Loucy (cell line): Measurements from ENCODE around the gene WNK2.
"Not testable (repeated sequence)": the region's sequence is repeated elsewhere in the genome, so short reads cannot be mapped to it uniquely, and the experiment has no call there.

Experiments used
- H2AFZ ChIP-seq: fragments of 200-600 bp; sonication (generic); 2 replicates; pipeline ENCODE4 v1.6.0; 2016; ENCODE audit warnings: antibody characterized with exemption, mild to moderate bottlenecking, low read length, moderate library complexity
- H3F3A ChIP-seq: fragments of 200-600 bp; 2 replicates; pipeline ENCODE4 v1.6.0; 2016; ENCODE audit warnings: antibody characterized with exemption, low read depth, mild to moderate bottlenecking
- H3K27me3 ChIP-seq: fragments of 200-600 bp; sonication (generic); 2 replicates; pipeline ENCODE4 v1.6.1; 2014; ENCODE audit warnings: low read length, mild to moderate bottlenecking; ENCODE audit not compliant: insufficient read depth, poor library complexity, severe bottlenecking
- H3K36me3 ChIP-seq: fragments of 200-600 bp; sonication (generic); 2 replicates; pipeline ENCODE4 v1.6.1; 2016; ENCODE audit warnings: low read length; ENCODE audit not compliant: insufficient read depth
- H3K4me1 ChIP-seq: fragments of 200-600 bp; sonication (generic); 2 replicates; pipeline ENCODE4 v1.5.1; 2014; ENCODE audit warnings: low read length, mild to moderate bottlenecking; ENCODE audit not compliant: insufficient read depth, poor library complexity, severe bottlenecking
- H3K4me2 ChIP-seq: fragments of 200-600 bp; sonication (generic); 2 replicates; pipeline ENCODE4 v1.6.0; 2014; ENCODE audit warnings: antibody characterized with exemption, low read length, low read depth, mild to moderate bottlenecking; ENCODE audit not compliant: poor library complexity, severe bottlenecking
- H3K4me3 ChIP-seq: fragments of 200-600 bp; sonication (generic); 2 replicates; pipeline ENCODE4 v1.5.1; 2014; ENCODE audit warnings: low read length, mild to moderate bottlenecking, mixed read lengths; ENCODE audit not compliant: poor library complexity, severe bottlenecking
- H3K79me2 ChIP-seq: fragments of 200-600 bp; sonication (generic); 2 replicates; pipeline ENCODE4 v1.6.1; 2014; ENCODE audit warnings: low read length; ENCODE audit not compliant: insufficient read depth
- H3K9ac ChIP-seq: fragments of 200-600 bp; sonication (generic); 2 replicates; pipeline ENCODE4 v1.6.0; 2014; ENCODE audit warnings: mild to moderate bottlenecking, low read depth, low read length, moderate library complexity; ENCODE audit not compliant: poor library complexity, severe bottlenecking
- H3K9me2 ChIP-seq: fragments of 200-600 bp; sonication (generic); replicated peaks from 2 replicates; pipeline ENCODE4 v1.6.1; 2016; ENCODE audit warnings: low read depth, low read length, mixed read lengths
- H3K9me3 ChIP-seq: fragments of 200-600 bp; sonication (generic); 2 replicates; pipeline ENCODE4 v1.6.1; 2014; ENCODE audit warnings: mild to moderate bottlenecking, antibody characterized with exemption, low read length, low read depth; ENCODE audit not compliant: insufficient read depth
- H4K20me1 ChIP-seq: fragments of 200-600 bp; sonication (generic); 2 replicates; pipeline ENCODE4 v1.6.0; 2014; ENCODE audit warnings: antibody characterized with exemption, low read length, mild to moderate bottlenecking; ENCODE audit not compliant: insufficient read depth, poor library complexity, severe bottlenecking
- CTCF ChIP-seq: fragments of 200-600 bp; sonication (generic); conservative IDR thresholded peaks from 2 replicates; pipeline ENCODE4 v1.5.1; 2014; ENCODE audit warnings: mild to moderate bottlenecking, antibody characterized with exemption, low read length
- EZH2phosphoT487 ChIP-seq: fragments of 200-600 bp; IDR thresholded peaks from 2 replicates; pipeline ENCODE4 v1.6.1; 2018; ENCODE audit warnings: antibody characterized with exemption, mild to moderate bottlenecking, moderate library complexity, borderline replicate concordance

WNK2 gene

DNA sequence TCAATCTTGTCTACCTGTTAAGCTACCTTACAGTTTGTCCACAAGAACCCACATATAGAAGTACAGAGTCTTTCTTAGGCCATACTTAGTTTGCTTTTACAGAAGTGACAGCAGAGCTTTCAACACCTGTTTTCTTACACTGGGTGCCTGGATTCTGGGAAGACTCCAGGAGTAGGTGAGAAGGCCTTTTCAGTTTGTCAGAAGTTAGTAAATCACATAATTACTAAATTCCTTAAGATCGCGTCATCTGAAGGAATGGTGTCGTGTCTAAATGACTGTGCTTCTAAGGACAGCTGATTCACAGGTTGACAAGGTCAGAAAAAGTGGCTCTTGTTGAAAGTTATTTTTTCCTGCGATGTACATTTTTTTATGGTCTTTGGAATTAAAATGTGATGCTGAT, 170.5 kb downstream of the WNK2 start:
- Histone ChIP-seq H2AFZ (no peak overlapping the region), H4K20me1 (no peaks in the 10 kb centered on the region), H3K9ac (no peak overlapping the region), H3K4me2 (no peak overlapping the region), H3K4me1 (no peaks in the 10 kb centered on the region), H3K79me2 (no peaks in the 10 kb centered on the region), H3K9me3 (0 out of 2 replicates have a peak, but pooled peaks cover 1% of the 10 kb centered on the region), H3K27me3 (no peaks in the 10 kb centered on the region), H3F3A (no peaks in the 10 kb centered on the region), H3K36me3 (no peaks in the 10 kb centered on the region), H3K9me2 (no peaks in the 10 kb centered on the region), H3K4me3 (no peak overlapping the region)
- TF ChIP-seq EZH2phosphoT487 (no peak), CTCF (no peak)

DNA sequence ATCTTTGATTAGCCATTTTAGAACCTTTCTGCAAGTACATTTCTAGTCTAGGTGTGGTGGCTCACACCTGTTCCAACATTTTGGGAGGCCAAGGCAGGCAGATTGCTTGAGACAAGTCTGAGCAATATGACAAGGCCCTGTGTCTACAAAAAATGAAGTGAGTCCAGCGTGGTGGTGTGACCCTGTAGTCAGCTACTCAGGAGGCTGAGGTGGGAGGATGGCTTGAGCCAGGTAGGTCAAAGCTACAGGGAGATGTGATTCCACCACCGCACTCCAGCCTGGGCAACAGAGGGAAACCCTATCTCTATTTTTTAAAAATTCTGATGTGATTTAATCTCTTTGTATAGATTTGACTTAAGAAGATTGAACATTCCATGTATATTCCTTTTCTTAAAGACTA, 171.9 kb downstream of the WNK2 start:
- Histone ChIP-seq H3K36me3 (no peaks in the 10 kb centered on the region), H3K9ac (no peak overlapping the region), H4K20me1 (no peaks in the 10 kb centered on the region), H3F3A (no peaks in the 10 kb centered on the region), H3K79me2 (no peaks in the 10 kb centered on the region), H3K4me2 (no peak overlapping the region), H2AFZ (no peak overlapping the region), H3K27me3 (no peaks in the 10 kb centered on the region), H3K9me2 (no peaks in the 10 kb centered on the region), H3K4me1 (no peaks in the 10 kb centered on the region), H3K4me3 (no peak overlapping the region), H3K9me3 (0 out of 2 replicates have a peak, but pooled peaks cover 3% of the 10 kb centered on the region)
- TF ChIP-seq CTCF = no peak
- TF ChIP-seq EZH2phosphoT487 = no peak

- H3K79me2 ChIP-seq = no peaks in the 10 kb centered on the region
- no peak overlapping the region for H3K4me2 ChIP-seq
- no peaks in the 10 kb centered on the region for H3K9me2 ChIP-seq
- no peaks in the 10 kb centered on the region for H3K36me3 ChIP-seq
- H2AFZ ChIP-seq = no peak overlapping the region
- H3K4me3 ChIP-seq = no peak overlapping the region
- H3F3A ChIP-seq = no peaks in the 10 kb centered on the region
- TF ChIP-seq CTCF = no peak
- no peak for TF ChIP-seq EZH2phosphoT487
- no peak overlapping the region for H3K9ac ChIP-seq
- no peaks in the 10 kb centered on the region for H4K20me1 ChIP-seq
- H3K4me1 ChIP-seq = no peaks in the 10 kb centered on the region
- peaks cover 11% of the 10 kb centered on the region; the same call in 1 of the 2 replicates for H3K9me3 ChIP-seq
- no peaks in the 10 kb centered on the region for H3K27me3 ChIP-seq
Observed at GRCh38 chr9:93357649-93358048, 173.7 kb downstream of the WNK2 start.

DNA sequence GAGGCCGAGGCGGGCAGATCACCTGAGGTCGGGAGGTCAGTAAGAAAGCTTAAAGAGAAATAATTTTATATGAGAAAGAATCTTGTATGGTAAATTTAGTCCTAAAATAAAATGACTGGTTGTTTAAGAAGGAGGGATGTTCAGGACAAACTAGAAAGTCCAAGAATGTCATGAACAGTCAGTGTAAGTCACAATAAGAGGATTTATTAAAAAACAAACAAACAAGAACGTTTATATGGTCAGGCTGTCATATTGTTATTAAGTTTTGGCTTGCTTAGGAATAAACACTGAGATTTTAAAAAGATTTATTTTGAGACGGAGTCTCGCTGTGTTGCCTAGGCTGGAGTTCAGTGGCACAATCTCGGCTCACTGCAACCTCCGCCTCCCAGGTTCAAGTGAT, 176.0 kb downstream of the WNK2 start:
- H3K9ac ChIP-seq, H3K27me3 ChIP-seq, H3K79me2 ChIP-seq, H3K4me1 ChIP-seq, H3F3A ChIP-seq, H4K20me1 ChIP-seq, H3K4me2 ChIP-seq, H2AFZ ChIP-seq, H3K9me2 ChIP-seq, H3K4me3 ChIP-seq, H3K36me3 ChIP-seq: not testable (repeated sequence)
- peaks cover 11% of the 10 kb centered on the region; the same call in 1 of the 2 replicates for H3K9me3 ChIP-seq
